HCT116 (cell line): ENCODE results near the gene PRPH2. TPM values are rescaled to one million over a fixed set of nuclear protein-coding genes. Genes with fewer than 3 reads are reported as not detected.

Source experiments
- ATAC-seq: fragments of 200-7000 bp; cut with Tn5 transposase; 2 replicates; pipeline ENCODE4 v1.9.1; 2020; ENCODE audit warnings: mild to moderate bottlenecking, moderate library complexity
- BruUV-seq: library from RNA; stranded (reverse); fragments of 400-500 nt; replicated peaks from 2 replicates; lab custom pipeline; 2021; lab: Mats Ljungman, UMichigan
- CTCF ChIA-PET: fragments of 300-600 bp; sonication (Branson Sonifier 250); formaldehyde crosslinking; loops from one replicate; lab custom pipeline; 2021; ENCODE audit warnings: antibody characterized with exemption; lab: Charles Lee
- POLR2A ChIA-PET: fragments of 300-600, 350-600 bp; sonication (Branson Sonifier 250); formaldehyde crosslinking; loops from one replicate; lab custom pipeline; 2021; ENCODE audit warnings: antibody characterized with exemption; lab: Charles Lee
- RAD21 ChIA-PET, 2 experiments: fragments of 300-600 bp; sonication (Branson Sonifier 250); formaldehyde crosslinking; loops; one replicate each; lab custom pipeline; 2023; ENCODE audit warnings: low total read pairs in 2 of 2; ENCODE audit not compliant: uncharacterized antibody in 2 of 2, unreplicated experiment in 2 of 2, low non-redundant PET in 1 of 2; lab: Charles Lee
- DNase-seq: peaks from one replicate; pipeline ENCODE4 v3.0.0-alpha.2; 2010; ENCODE audit warnings: low read depth, low spot score
- H2AFZ ChIP-seq: fragments of 200-600 bp; shearing (Covaris generic), sonication (generic); 2 replicates; pipeline ENCODE4 v1.6.1; 2017; ENCODE audit warnings: low read depth, mixed run types, mixed read lengths, antibody characterized with exemption, low read length; ENCODE audit not compliant: poor library complexity, severe bottlenecking
- H3K27ac ChIP-seq: 2 replicates; pipeline ENCODE4 v1.5.1; 2012; ENCODE audit warnings: low read depth, low read length
- H3K27me3 ChIP-seq: fragments of 200-600 bp; sonication (generic); 2 replicates; pipeline ENCODE4 v1.6.1; 2016; ENCODE audit warnings: mixed run types, low read length, mixed read lengths; ENCODE audit not compliant: insufficient read depth
- H3K36me3 ChIP-seq, 2 experiments: fragments of 200-500 bp in 1 of 2; fragments of 200-600 bp in 1 of 2; sonication (Bioruptor generic) in 1 of 2; sonication (generic) in 1 of 2; 2 replicates each; pipeline versions ENCODE4 v1.5.1 to v1.6.1; 2014 to 2016; ENCODE audit warnings: low read length in 2 of 2, inconsistent platforms in 1 of 2, mixed read lengths in 1 of 2, mixed run types in 1 of 2; ENCODE audit not compliant: insufficient read depth in 2 of 2, control insufficient read depth in 1 of 2
- H3K4me1 ChIP-seq, 2 experiments: fragments of 200-600 bp in 1 of 2; sonication (generic) in 1 of 2; 2 replicates each; pipeline versions ENCODE4 v1.5.1 to v1.6.1; 2012 to 2017; ENCODE audit warnings: low read length in 2 of 2, inconsistent platforms in 1 of 2, mild to moderate bottlenecking in 1 of 2, mixed read lengths in 1 of 2, mixed run types in 1 of 2, moderate library complexity in 1 of 2; ENCODE audit not compliant: insufficient read depth in 2 of 2, control insufficient read depth in 1 of 2
- H3K4me2 ChIP-seq: fragments of 200-600 bp; sonication (generic); 2 replicates; pipeline ENCODE4 v1.6.1; 2017; ENCODE audit warnings: mixed run types, low read length, mixed read lengths
- H3K4me3 ChIP-seq, 2 experiments: fragments of 200-600 bp in 1 of 2; sonication (generic) in 1 of 2; replicated peaks in 1 of 2; 2 replicates each; pipeline ENCODE4 v1.5.1; 2011 to 2016; ENCODE audit warnings: low read length in 2 of 2, control low read depth in 1 of 2, low read depth in 1 of 2, mild to moderate bottlenecking in 1 of 2, mixed read lengths in 1 of 2, mixed run types in 1 of 2
- H3K79me2 ChIP-seq: fragments of 200-600 bp; sonication (generic); 2 replicates; pipeline ENCODE4 v1.6.1; 2017; ENCODE audit warnings: mild to moderate bottlenecking, mixed run types, low read length, moderate library complexity, mixed read lengths; ENCODE audit not compliant: insufficient read depth
- H3K9ac ChIP-seq: fragments of 200-600 bp; sonication (generic); 2 replicates; pipeline ENCODE4 v1.6.1; 2016; ENCODE audit warnings: low read length, mixed read lengths
- H3K9me2 ChIP-seq: fragments of 200-600 bp; sonication (generic), shearing (Covaris generic); 2 replicates; pipeline ENCODE4 v1.6.1; 2017; ENCODE audit warnings: mixed run types, mild to moderate bottlenecking, moderate library complexity; ENCODE audit not compliant: insufficient read depth
- H3K9me3 ChIP-seq, 2 experiments: fragments of 200-500 bp in 1 of 2; fragments of 200-600 bp in 1 of 2; sonication (Bioruptor generic) in 1 of 2; sonication (generic) in 1 of 2; 2 replicates each; pipeline ENCODE4 v1.6.1; 2014 to 2017; ENCODE audit warnings: low read length in 2 of 2, mixed read lengths in 2 of 2, inconsistent platforms in 1 of 2, low read depth in 1 of 2, mild to moderate bottlenecking in 1 of 2, mixed run types in 1 of 2, moderate library complexity in 1 of 2; ENCODE audit not compliant: control insufficient read depth in 1 of 2, insufficient read depth in 1 of 2
- H4K20me1 ChIP-seq: fragments of 200-600 bp; sonication (generic), shearing (Covaris generic); 2 replicates; pipeline ENCODE4 v1.6.1; 2017; ENCODE audit warnings: mixed run types, mild to moderate bottlenecking, moderate library complexity; ENCODE audit not compliant: insufficient read depth
- CEBPB ChIP-seq: IDR thresholded peaks from 2 replicates; pipeline ENCODE4 v1.6.1; 2012; ENCODE audit warnings: low read depth
- CTCF ChIP-seq, 3 experiments: fragments of 200-600 bp in 1 of 3; sonication (generic) in 1 of 3; IDR thresholded peaks in 2 of 3; conservative IDR thresholded peaks in 1 of 3; 2 replicates each; pipeline ENCODE4 v1.5.1; 2012 to 2017; ENCODE audit warnings: low read depth in 2 of 3, low read length in 2 of 3, antibody characterized with exemption in 1 of 3, borderline replicate concordance in 1 of 3, control low read depth in 1 of 3, mild to moderate bottlenecking in 1 of 3, mixed read lengths in 1 of 3, mixed run types in 1 of 3, moderate library complexity in 1 of 3; ENCODE audit not compliant: insufficient read depth in 1 of 3
- ELF1 ChIP-seq: IDR thresholded peaks from 2 replicates; pipeline ENCODE4 v1.6.1; 2012; ENCODE audit warnings: low read depth, borderline replicate concordance
- EZH2 ChIP-seq: fragments of 200-600 bp; sonication (generic); IDR thresholded peaks from 2 replicates; pipeline ENCODE4 v1.6.1; 2017; ENCODE audit warnings: antibody characterized with exemption, mixed run types
- EZH2phosphoT487 ChIP-seq: fragments of 200-600 bp; IDR thresholded peaks from 2 replicates; pipeline ENCODE4 v1.6.1; 2018; ENCODE audit warnings: antibody characterized with exemption, borderline replicate concordance
- JUND ChIP-seq: IDR thresholded peaks from 2 replicates; pipeline ENCODE4 v1.6.1; 2012
- POLR2A ChIP-seq: IDR thresholded peaks from 2 replicates; pipeline ENCODE4 v1.7.0; 2011; ENCODE audit warnings: borderline replicate concordance; ENCODE audit not compliant: insufficient read depth, insufficient read length; ENCODE audit errors: extremely low read depth
- RAD21 ChIP-seq: IDR thresholded peaks from 2 replicates; pipeline ENCODE4 v1.6.1; 2012; ENCODE audit warnings: low read depth, mild to moderate bottlenecking
- SIN3A ChIP-seq: IDR thresholded peaks from 2 replicates; pipeline ENCODE4 v1.6.1; 2012; ENCODE audit warnings: low read depth
- SP1 ChIP-seq: IDR thresholded peaks from 2 replicates; pipeline ENCODE4 v1.6.1; 2012; ENCODE audit warnings: low read depth
- SRF ChIP-seq: IDR thresholded peaks from 2 replicates; pipeline ENCODE4 v1.6.1; 2012; ENCODE audit warnings: low read depth
- TCF7L2 ChIP-seq: IDR thresholded peaks from 2 replicates; pipeline ENCODE4 v1.7.0; 2011; ENCODE audit warnings: borderline replicate concordance, inconsistent platforms; ENCODE audit not compliant: insufficient read depth, insufficient read length; ENCODE audit errors: extremely low read depth
- YY1 ChIP-seq: IDR thresholded peaks from 2 replicates; pipeline ENCODE4 v1.6.1; 2011; ENCODE audit warnings: low read length, low read depth, moderate library complexity, mild to moderate bottlenecking; ENCODE audit not compliant: insufficient replicate concordance; ENCODE audit errors: extremely low read depth
- ZFX ChIP-seq: fragments of 450-650 bp; IDR thresholded peaks from 2 replicates; pipeline ENCODE4 v1.6.1; 2017
- intact Hi-C: fragments of 100-400 bp; cut with micrococcal nuclease; formaldehyde crosslinking; loops from 2 replicates; pipeline ENCODE4 v1.10.0; 2022
- total RNA-seq: library from RNA; stranded (reverse); gene quantifications from one replicate; pipeline ENCODE4 v1.2.1, GENCODE V29; 2021; ENCODE audit not compliant: unreplicated experiment
- TF ChIP-seq, protein P1 (sequence below): IDR thresholded peaks from 2 replicates; pipeline ENCODE4 v1.6.1; 2012; ENCODE audit warnings: low read depth
- TF ChIP-seq, protein P2 (sequence below): IDR thresholded peaks from 2 replicates; pipeline ENCODE4 v1.6.1; 2012

PRPH2 gene
- total RNA-seq, 1 experiment from 2014 or later, result not detected

- H3K27me3 ChIP-seq, result no peaks in the 10 kb centered on the region
- POLR2A ChIA-PET, result interaction anchor here (1.0 kb wide), 1 partner anchor 13 kb away, joined by 3 read pairs; the partner anchor contains the start of gene TBCC
- peaks cover 4 to 14% of the 10 kb centered on the region in 2 experiments; a peak in 1 of 4 replicates for H3K4me1 ChIP-seq
- intact Hi-C loops, result loop anchor here (5.0 kb wide), 1 partner anchor 253 kb away; the partner anchor contains the start of genes KLHDC3 and MEA1
- RAD21 ChIA-PET, result no interaction called here
- H3K9ac ChIP-seq, result no peak overlapping the region
- no peaks in the 10 kb centered on the region for H3K79me2 ChIP-seq
- no peak for ATAC-seq
- H4K20me1 ChIP-seq, result no peaks in the 10 kb centered on the region
- no peak overlapping the region for H2AFZ ChIP-seq
- no peaks in the 10 kb centered on the region for H3K9me2 ChIP-seq
- H3K9me3 ChIP-seq, result no peaks in the 10 kb centered on the region
- no peak overlapping the region for H3K4me2 ChIP-seq
- no peak for TF ChIP-seq EZH2
- TF ChIP-seq RAD21, result no peak
- no peak for TF ChIP-seq ZFX
- TF ChIP-seq, protein P1, sequence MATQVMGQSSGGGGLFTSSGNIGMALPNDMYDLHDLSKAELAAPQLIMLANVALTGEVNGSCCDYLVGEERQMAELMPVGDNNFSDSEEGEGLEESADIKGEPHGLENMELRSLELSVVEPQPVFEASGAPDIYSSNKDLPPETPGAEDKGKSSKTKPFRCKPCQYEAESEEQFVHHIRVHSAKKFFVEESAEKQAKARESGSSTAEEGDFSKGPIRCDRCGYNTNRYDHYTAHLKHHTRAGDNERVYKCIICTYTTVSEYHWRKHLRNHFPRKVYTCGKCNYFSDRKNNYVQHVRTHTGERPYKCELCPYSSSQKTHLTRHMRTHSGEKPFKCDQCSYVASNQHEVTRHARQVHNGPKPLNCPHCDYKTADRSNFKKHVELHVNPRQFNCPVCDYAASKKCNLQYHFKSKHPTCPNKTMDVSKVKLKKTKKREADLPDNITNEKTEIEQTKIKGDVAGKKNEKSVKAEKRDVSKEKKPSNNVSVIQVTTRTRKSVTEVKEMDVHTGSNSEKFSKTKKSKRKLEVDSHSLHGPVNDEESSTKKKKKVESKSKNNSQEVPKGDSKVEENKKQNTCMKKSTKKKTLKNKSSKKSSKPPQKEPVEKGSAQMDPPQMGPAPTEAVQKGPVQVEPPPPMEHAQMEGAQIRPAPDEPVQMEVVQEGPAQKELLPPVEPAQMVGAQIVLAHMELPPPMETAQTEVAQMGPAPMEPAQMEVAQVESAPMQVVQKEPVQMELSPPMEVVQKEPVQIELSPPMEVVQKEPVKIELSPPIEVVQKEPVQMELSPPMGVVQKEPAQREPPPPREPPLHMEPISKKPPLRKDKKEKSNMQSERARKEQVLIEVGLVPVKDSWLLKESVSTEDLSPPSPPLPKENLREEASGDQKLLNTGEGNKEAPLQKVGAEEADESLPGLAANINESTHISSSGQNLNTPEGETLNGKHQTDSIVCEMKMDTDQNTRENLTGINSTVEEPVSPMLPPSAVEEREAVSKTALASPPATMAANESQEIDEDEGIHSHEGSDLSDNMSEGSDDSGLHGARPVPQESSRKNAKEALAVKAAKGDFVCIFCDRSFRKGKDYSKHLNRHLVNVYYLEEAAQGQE, result no peak
- no peak for TF ChIP-seq SIN3A
- TF ChIP-seq TCF7L2, result no peak
- no peak for TF ChIP-seq CEBPB
- TF ChIP-seq, protein P2, sequence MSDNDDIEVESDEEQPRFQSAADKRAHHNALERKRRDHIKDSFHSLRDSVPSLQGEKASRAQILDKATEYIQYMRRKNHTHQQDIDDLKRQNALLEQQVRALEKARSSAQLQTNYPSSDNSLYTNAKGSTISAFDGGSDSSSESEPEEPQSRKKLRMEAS, result no peak
- TF ChIP-seq JUND, result no peak
- TF ChIP-seq POLR2A, result no peak
- no peak for TF ChIP-seq SRF
- TF ChIP-seq YY1, result no peak
- no peak for TF ChIP-seq EZH2phosphoT487
- TF ChIP-seq ELF1, result no peak
- TF ChIP-seq SP1, result no peak
- TF ChIP-seq CTCF (IDR thresholded peaks at IDR 0.05 in 2 of 3, conservative IDR thresholded peaks at IDR 0.05 in 1 of 3; ENCODE audit: borderline replicate concordance in 1 of 3, insufficient read depth in 1 of 3, low read depth in 2 of 3, low read length in 2 of 3), result no peak
- TF ChIP-seq, all 23 proteins: peak for 0
- Histone ChIP-seq H3K36me3 (no peaks in the 10 kb centered on the region), H3K27ac (no peak overlapping the region), H3K4me3 (no peak overlapping the region)
- no TSS peak for BruUV-seq
- CTCF ChIA-PET, result interaction anchor here (1.1 kb wide), 1 partner anchor 97 kb away, joined by 3 read pairs; no protein-coding TSS in a partner anchor
- DNase-seq, result no peak
These were observed 36.5 kb upstream of the PRPH2 start for GRCh38 chr6:42758756-42759430.
